Right lobe of liver (tissue), 6 donors: Measurements from ENCODE around the gene TRIM60. TPM values are rescaled to one million over a fixed set of nuclear protein-coding genes. Genes with fewer than 3 reads are reported as not detected.
A peak's percentile ranks its signal among the peaks of the same experiment; 100 is the strongest.
"Not testable (repeated sequence)": the region's sequence is repeated elsewhere in the genome, so short reads cannot be mapped to it uniquely, and the experiment has no call there.

ENCODE experiments used
- ATAC-seq, 4 donors: fragments of 200-7000 bp; cut with Tn5 transposase; one replicate each; pipeline ENCODE4 v1.9.1; 2020; ENCODE audit warnings: mild to moderate bottlenecking in 4 of 4, moderate library complexity in 4 of 4
- DNase-seq, 3 donors: peaks; one replicate each; pipeline ENCODE4 v3.0.0-alpha.2; 2020
- H3K27ac ChIP-seq, 3 donors: fragments of 200-600 bp; one replicate each; pipeline ENCODE4 v1.8.0; 2022
- H3K27me3 ChIP-seq, 2 donors: fragments of 200-600 bp; one replicate each; pipeline ENCODE4 v1.8.0; 2022
- H3K36me3 ChIP-seq, 4 donors: fragments of 200-600 bp; sonication (generic) in 1 of 4; one replicate each; pipeline versions ENCODE4 v1.5.1 to v1.8.0; 2017 to 2022; ENCODE audit warnings: control low read depth in 1 of 4
- H3K4me1 ChIP-seq, 4 donors: fragments of 200-600 bp; sonication (generic) in 1 of 4; one replicate each; pipeline versions ENCODE4 v1.5.1 to v1.8.0; 2017 to 2022; ENCODE audit warnings: control low read depth in 1 of 4
- H3K4me3 ChIP-seq, 3 donors: fragments of 200-600 bp; one replicate each; pipeline ENCODE4 v1.8.0; 2022
- H3K9me3 ChIP-seq, 4 donors: fragments of 200-600 bp; sonication (generic) in 1 of 4; one replicate each; pipeline versions ENCODE4 v1.5.1 to v1.8.0; 2017 to 2022; ENCODE audit warnings: control low read depth in 1 of 4
- POLR2A ChIP-seq: fragments of 450-650 bp; IDR thresholded peaks from one replicate; pipeline ENCODE4 v1.6.1; 2017; ENCODE audit warnings: antibody characterized with exemption, mild to moderate bottlenecking
- WGBS: methylation state at CpG from one replicate; pipeline ENCODE4 v1.1.6; 2018; ENCODE audit warnings: low coverage, low lambda C conversion rate; ENCODE audit not compliant: insufficient coverage; ENCODE audit errors: missing lambda C conversion rate; 5-methylcytosine and 5-hydroxymethylcytosine counted together
- intact Hi-C, 2 donors: fragments of 100-400 bp; cut with DNase I; formaldehyde crosslinking; loops; one replicate each; pipeline versions ENCODE4 v1.11.2 to v1.14.1; 2022
- total RNA-seq, 6 experiments: library from RNA; depleted of rRNA in 2 of 6; stranded (reverse); fragments of >200 nt in 2 of 6; fragmentation: NEBNext Ultra II Directional in 3 of 6; extraction: Animal tissue kit (Norgen Biotek cat#: 25700) in 3 of 6; gene quantifications; one replicate each; pipeline versions ENCODE4 v1.1.0 to v1.2.4, GENCODE V29; 2016 to 2023
- TF ChIP-seq, protein P1 (sequence below), 4 donors: fragments of 200-600 bp in 3 of 4; fragments of 450-650 bp in 1 of 4; IDR thresholded peaks; one replicate each; pipeline versions ENCODE4 v1.5.1 to v1.8.0; 2016 to 2022; ENCODE audit warnings: antibody characterized with exemption in 4 of 4, mild to moderate bottlenecking in 2 of 4
- donor health status: DM: no; HTN: yes; CAD: no.
- donor health status: DM: no; HTN: no; CAD: no.
- donor health status: DM: no; HTN: no; CAD: no.
- donor health status: DM: no; HTN: yes; CAD: no.
- donor health status: DM: no; HTN: yes; CAD: no.

The TRIM60 gene
- total RNA-seq, 6 experiments from 2014 or later: not detected

GRCh38 chr4:165060938-165061337 lies 29.1 kb downstream of the TRIM60 start:
- DNase-seq (no peak), ATAC-seq (peak in 1 of 4 donors; percentile 35)
- intact Hi-C loops: no loop called here
- no peaks in the 10 kb centered on the region for H3K27me3 ChIP-seq
- 60% methylated on average over 1 of the region's 1 CpG for WGBS
- H3K36me3 ChIP-seq: no peaks in the 10 kb centered on the region
- TF ChIP-seq POLR2A: no peak
- TF ChIP-seq, protein P1, sequence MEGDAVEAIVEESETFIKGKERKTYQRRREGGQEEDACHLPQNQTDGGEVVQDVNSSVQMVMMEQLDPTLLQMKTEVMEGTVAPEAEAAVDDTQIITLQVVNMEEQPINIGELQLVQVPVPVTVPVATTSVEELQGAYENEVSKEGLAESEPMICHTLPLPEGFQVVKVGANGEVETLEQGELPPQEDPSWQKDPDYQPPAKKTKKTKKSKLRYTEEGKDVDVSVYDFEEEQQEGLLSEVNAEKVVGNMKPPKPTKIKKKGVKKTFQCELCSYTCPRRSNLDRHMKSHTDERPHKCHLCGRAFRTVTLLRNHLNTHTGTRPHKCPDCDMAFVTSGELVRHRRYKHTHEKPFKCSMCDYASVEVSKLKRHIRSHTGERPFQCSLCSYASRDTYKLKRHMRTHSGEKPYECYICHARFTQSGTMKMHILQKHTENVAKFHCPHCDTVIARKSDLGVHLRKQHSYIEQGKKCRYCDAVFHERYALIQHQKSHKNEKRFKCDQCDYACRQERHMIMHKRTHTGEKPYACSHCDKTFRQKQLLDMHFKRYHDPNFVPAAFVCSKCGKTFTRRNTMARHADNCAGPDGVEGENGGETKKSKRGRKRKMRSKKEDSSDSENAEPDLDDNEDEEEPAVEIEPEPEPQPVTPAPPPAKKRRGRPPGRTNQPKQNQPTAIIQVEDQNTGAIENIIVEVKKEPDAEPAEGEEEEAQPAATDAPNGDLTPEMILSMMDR (IDR thresholded peaks at IDR 0.05): peak in 1 of 4 donors; percentile 5
- no peaks in the 10 kb centered on the region for H3K9me3 ChIP-seq
- H3K4me1 ChIP-seq: no peaks in the 10 kb centered on the region
- no peak overlapping the region for H3K4me3 ChIP-seq
- no peak overlapping the region for H3K27ac ChIP-seq

GRCh38 chr4:165070560-165070959 lies 38.8 kb downstream of the TRIM60 start:
- Histone ChIP-seq H3K9me3 (no peaks in the 10 kb centered on the region), H3K27me3 (no peaks in the 10 kb centered on the region), H3K4me1 (no peaks in the 10 kb centered on the region), H3K27ac (no peak overlapping the region), H3K36me3 (no peaks in the 10 kb centered on the region), H3K4me3 (no peak overlapping the region)
- DNase-seq (no peak), ATAC-seq (no peak)
- WGBS: 25% methylated on average over 1 of the region's 1 CpG
- intact Hi-C loops: no loop called here
- TF ChIP-seq POLR2A: no peak

DNA sequence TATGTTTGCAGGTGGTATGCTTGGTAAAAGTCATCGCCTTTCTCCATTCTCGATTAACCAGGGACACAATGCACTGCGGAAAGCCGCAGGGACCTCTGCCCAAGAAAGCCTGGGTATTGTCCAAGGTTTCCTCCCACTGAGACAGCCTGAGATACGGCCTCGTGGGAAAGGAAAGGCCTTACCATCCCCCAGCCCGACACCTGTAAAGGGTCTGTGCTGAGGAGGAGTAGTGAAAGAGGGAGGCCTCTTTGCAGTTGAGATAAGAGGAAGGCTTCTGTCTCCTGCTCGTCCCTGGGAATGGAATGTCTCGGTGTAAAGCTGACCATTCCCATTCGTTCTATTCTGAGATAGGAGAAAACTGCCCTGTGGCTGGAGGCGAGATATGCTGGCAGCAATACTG lies 41.5 kb downstream of the TRIM60 start:
- peaks cover 0 to 17% (median 7%) of the 10 kb centered on the region in 4 donors for H3K4me1 ChIP-seq
- H3K36me3 ChIP-seq, ATAC-seq, H3K27me3 ChIP-seq, H3K27ac ChIP-seq, H3K4me3 ChIP-seq, intact Hi-C loops, DNase-seq, H3K9me3 ChIP-seq: not testable (repeated sequence)
- WGBS: 66% methylated on average over 7 of the region's 11 CpGs

DNA sequence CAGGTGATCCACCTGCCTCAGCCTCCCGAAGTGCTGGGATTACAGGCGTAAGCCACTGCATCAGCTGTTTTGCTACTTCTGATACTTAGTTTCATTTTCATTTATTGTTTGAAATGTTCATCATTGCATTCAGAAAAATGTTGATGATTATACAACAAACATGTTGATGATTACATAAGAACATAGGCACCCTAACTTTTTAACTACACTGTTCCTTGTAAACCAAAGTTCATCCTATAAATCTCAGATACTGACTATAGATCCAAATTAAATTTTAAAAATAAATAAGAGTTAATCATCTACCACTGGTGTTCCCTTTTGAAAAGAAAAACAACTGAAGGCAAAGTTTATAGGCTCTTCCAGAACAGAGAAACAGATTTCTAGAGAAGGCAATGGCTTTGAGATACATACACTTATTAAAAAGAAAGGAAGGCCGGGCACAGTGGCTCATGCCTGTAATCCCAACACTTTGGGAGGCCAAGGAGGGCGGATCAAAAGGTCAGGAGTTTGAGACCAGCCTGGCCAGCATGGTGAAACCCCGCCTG lies 45.3 kb downstream of the TRIM60 start:
- intact Hi-C loops: no loop called here
- ATAC-seq (peak; percentile 49 to 77 (median 58)), DNase-seq (no peak)
- TF ChIP-seq, protein P1 (IDR thresholded peaks at IDR 0.05): no peak
- no peak for TF ChIP-seq POLR2A
- Histone ChIP-seq H3K9me3 (no peaks in the 10 kb centered on the region), H3K27me3 (no peaks in the 10 kb centered on the region), H3K4me1 (peaks cover 0 to 27% (median 11%) of the 10 kb centered on the region in 4 donors), H3K36me3 (peaks cover 0 to 14% (median 0%) of the 10 kb centered on the region in 4 donors), H3K27ac (peak overlapping the region in 2 of 3 donors; percentile 72 to 90), H3K4me3 (no peak overlapping the region)
- 59% methylated on average over 5 of the region's 5 CpGs for WGBS

- Histone ChIP-seq H3K4me3 (no peak overlapping the region), H3K27ac (peak overlapping the region in 2 of 3 donors; percentile 41 to 50), H3K27me3 (no peaks in the 10 kb centered on the region), H3K36me3 (peaks cover 0 to 20% (median 0%) of the 10 kb centered on the region in 4 donors), H3K9me3 (no peaks in the 10 kb centered on the region), H3K4me1 (peaks cover 0 to 27% (median 11%) of the 10 kb centered on the region in 4 donors)
- ATAC-seq (peak; percentile 95 to 99 (median 96)), DNase-seq (peak; percentile 76 to 90 (median 86))
- TF ChIP-seq, protein P1 (IDR thresholded peaks at IDR 0.05): no peak
- no peak for TF ChIP-seq POLR2A
- intact Hi-C loops: no loop called here
- 21% methylated on average over 6 of the region's 6 CpGs for WGBS
Observed at GRCh38 chr4:165079476-165079875, 47.7 kb downstream of the TRIM60 start.

GRCh38 chr4:165084787-165085186 lies 53.0 kb downstream of the TRIM60 start:
- intact Hi-C loops, DNase-seq, H3K27me3 ChIP-seq, H3K9me3 ChIP-seq, H3K4me1 ChIP-seq, H3K4me3 ChIP-seq, H3K27ac ChIP-seq, ATAC-seq: not testable (repeated sequence)
- peaks cover 0 to 57% (median 18%) of the 10 kb centered on the region in 4 donors for H3K36me3 ChIP-seq
- WGBS: 100% methylated on average over 2 of the region's 7 CpGs
